VCaP (cell line): ENCODE measurements around the gene ZNF621.

ENCODE experiments used
- H3K27ac ChIP-seq: fragments of 450-650 bp; 2 replicates; pipeline ENCODE4 v1.5.1; 2017
- TF ChIP-seq, protein P1 (sequence below): fragments of 450-650 bp; conservative IDR thresholded peaks from 2 replicates; pipeline ENCODE4 v1.5.1; 2017; ENCODE audit warnings: mild to moderate bottlenecking, moderate library complexity

ZNF621 gene

DNA sequence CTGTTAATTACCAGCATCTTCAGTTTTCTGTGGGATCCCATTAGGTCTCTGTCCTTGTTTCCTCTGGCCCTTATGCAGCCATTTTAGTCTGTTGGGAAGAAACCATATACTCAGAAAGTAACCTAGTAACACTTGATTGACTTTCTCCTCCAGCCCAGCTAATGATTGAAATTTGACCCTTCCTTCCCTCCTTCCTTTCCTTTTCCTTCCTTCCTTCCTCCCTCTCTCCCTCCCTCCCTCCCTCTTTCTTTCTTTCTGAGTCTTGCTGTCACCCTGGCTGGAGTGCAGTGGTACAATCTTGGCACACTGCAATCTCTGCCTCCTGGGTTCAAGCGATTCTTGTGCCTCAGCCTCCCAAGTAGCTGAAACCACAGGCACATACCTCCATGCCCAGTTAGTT, 24.8 kb upstream of the ZNF621 start:
- TF ChIP-seq, protein P1, sequence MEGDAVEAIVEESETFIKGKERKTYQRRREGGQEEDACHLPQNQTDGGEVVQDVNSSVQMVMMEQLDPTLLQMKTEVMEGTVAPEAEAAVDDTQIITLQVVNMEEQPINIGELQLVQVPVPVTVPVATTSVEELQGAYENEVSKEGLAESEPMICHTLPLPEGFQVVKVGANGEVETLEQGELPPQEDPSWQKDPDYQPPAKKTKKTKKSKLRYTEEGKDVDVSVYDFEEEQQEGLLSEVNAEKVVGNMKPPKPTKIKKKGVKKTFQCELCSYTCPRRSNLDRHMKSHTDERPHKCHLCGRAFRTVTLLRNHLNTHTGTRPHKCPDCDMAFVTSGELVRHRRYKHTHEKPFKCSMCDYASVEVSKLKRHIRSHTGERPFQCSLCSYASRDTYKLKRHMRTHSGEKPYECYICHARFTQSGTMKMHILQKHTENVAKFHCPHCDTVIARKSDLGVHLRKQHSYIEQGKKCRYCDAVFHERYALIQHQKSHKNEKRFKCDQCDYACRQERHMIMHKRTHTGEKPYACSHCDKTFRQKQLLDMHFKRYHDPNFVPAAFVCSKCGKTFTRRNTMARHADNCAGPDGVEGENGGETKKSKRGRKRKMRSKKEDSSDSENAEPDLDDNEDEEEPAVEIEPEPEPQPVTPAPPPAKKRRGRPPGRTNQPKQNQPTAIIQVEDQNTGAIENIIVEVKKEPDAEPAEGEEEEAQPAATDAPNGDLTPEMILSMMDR: no peak
- no peak overlapping the region for H3K27ac ChIP-seq

DNA sequence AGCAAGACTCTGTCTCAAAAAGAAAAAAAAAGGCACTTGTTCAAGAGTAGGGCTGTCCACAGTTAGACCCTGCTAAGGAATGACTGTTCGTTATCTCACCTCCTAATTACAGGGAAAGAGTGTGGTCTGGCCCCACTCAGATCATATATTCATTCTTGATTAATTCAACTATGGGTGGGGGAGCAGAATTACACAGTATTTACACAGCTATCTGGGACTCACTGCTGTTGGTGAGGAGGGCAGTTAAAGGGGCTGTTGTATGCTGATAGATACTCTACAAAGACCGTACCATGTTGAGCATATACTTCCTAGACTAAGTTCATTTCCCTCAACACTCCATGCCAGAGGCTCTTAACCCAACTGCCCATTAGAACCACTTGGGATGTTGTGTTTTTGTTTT, 22.7 kb upstream of the ZNF621 start:
- H3K27ac ChIP-seq: no peak overlapping the region
- TF ChIP-seq, protein P1: no peak

DNA sequence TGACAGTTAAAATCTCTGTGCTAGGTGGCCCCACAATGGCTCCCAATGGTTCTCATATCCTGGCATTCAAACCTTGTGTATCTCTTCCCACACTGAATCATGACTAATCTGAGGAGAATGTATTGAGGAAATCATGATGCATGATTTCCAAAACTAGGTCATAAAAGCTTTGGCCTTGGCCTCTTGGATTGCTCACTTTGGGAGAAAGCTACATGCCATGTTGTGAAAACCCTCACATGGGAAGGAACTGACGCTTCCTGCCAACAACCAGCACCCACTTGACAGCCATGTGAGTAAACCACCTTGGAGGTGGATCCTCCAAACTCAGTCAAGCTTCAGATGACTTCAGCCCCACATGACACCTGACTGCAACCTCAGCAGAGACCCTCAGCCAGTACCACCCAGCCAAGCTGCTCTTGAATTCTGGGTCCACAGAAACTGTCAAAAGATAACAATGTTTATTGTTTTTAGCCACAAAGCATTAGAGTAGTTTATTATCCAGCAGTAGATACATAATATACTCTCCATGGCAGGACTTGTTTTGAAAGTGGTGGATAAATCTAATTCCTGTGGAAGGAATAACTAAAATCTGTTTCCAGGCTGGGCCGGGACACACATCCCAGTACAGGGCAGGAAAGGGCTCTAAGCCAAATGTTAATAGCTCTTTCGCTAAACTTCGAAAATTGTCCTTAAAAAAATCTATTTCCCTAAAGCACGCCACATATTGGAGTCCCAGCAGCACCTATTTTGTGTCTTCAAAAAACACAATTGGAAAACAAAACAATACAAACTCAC, 19.9 kb upstream of the ZNF621 start:
- H3K27ac ChIP-seq: peak overlapping the region; percentile 83
- TF ChIP-seq, protein P1: no peak

- peak within 1 kb of the TSS; percentile 83 for H3K27ac ChIP-seq
- TF ChIP-seq, protein P1: peak; percentile 76
Measured at GRCh38 chr3:40505599-40506462, 18.9 kb upstream of the ZNF621 start, which contains the start of gene ZNF620. TSS of gene ZNF620 (plus strand) at chr3:40506039. CDS start at chr3:40506353, 314 bp downstream.

DNA sequence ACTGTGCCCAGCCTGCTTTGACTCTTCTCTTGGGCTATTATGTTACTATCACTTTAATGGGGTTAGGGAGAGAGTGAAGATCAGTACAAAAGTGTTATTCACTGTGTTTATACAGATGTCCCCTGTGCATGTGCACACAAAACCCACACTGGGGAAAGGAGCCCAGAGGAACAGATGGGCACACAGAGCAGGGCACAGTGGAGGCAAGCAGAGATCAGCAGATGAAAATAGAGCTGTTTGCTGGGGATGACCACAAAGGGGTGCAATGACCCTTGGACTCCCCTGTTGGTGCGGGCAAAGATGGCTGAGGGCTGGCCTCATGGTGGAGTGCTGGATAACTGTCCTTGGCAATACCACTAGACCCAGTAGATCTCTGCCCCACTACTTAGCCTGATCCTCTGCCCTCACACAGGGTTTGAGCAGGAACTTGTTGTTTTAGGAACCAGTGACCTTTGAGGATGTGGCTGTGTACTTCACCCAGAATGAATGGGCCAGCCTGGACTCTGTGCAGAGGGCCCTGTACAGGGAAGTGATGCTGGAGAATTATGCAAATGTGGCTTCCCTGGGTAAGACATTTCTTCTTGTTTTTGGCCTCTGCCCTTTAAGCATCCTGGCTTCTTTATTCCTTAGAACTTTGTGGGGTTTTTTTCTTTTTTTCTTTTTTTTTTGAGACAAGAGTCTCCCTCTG, 13.6 kb upstream of the ZNF621 start:
- no peak overlapping the region for H3K27ac ChIP-seq
- TF ChIP-seq, protein P1: no peak

DNA sequence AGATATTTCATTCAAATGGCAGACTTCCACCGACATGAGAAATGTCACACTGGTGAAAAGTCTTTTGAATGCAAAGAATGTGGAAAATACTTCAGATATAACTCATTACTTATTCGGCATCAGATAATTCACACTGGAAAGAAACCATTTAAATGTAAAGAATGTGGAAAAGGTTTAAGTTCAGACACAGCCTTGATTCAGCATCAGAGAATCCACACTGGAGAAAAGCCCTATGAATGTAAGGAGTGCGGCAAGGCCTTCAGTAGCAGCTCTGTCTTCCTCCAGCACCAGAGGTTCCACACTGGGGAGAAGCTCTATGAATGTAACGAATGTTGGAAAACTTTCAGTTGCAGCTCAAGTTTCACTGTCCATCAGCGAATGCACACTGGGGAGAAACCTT, 8.6 kb upstream of the ZNF621 start:
- TF ChIP-seq, protein P1: no peak
- H3K27ac ChIP-seq: no peak overlapping the region

- TF ChIP-seq, protein P1: no peak
- no peak overlapping the region for H3K27ac ChIP-seq
Measured at GRCh38 chr3:40518067-40518466, 6.7 kb upstream of the ZNF621 start.
